Breast epithelium (tissue), 3 donors: ENCODE results near the gene LYZL2.
"Not testable (repeated sequence)": the region's sequence is repeated elsewhere in the genome, so short reads cannot be mapped to it uniquely, and the experiment has no call there.

Experiments
- CTCF ChIP-seq, 3 donors: fragments of 450-650 bp; IDR thresholded peaks; one replicate each; pipeline ENCODE4 v1.5.1; 2016 to 2017; ENCODE audit warnings: antibody characterized with exemption in 3 of 3, mild to moderate bottlenecking in 3 of 3, moderate library complexity in 3 of 3
- POLR2A ChIP-seq: fragments of 450-650 bp; IDR thresholded peaks from one replicate; pipeline ENCODE4 v1.6.1; 2016; ENCODE audit warnings: antibody characterized with exemption, mild to moderate bottlenecking, moderate library complexity
- POLR2AphosphoS5 ChIP-seq, 3 donors: sonication (generic); formaldehyde crosslinking; IDR thresholded peaks; one replicate each; pipeline ENCODE4 v1.6.1; 2017; ENCODE audit warnings: antibody characterized with exemption in 3 of 3

GRCh38 chr10:30667982-30668381, 38.4 kb upstream of the LYZL2 start:
- not testable (repeated sequence) for TF ChIP-seq CTCF (IDR thresholded peaks at IDR 0.05); POLR2A; POLR2AphosphoS5 (IDR thresholded peaks at IDR 0.05)
